Glutamatergic neuron (in vitro differentiated cells): ENCODE results near the gene TTC13. TPM values are rescaled to one million over a fixed set of nuclear protein-coding genes. Genes with fewer than 3 reads are reported as not detected.

Experiments
- DNase-seq: peaks from one replicate; pipeline ENCODE4 v3.0.0; 2022
- H3K27ac Mint-ChIP-seq: one replicate; pipeline ENCODE4 v1.8.0; 2020; ENCODE audit warnings: mild to moderate bottlenecking, mixed read lengths, inconsistent platforms; ENCODE audit not compliant: unreplicated experiment
- H3K27me3 Mint-ChIP-seq: one replicate; pipeline ENCODE4 v1.8.0; 2020; ENCODE audit warnings: mild to moderate bottlenecking, moderate library complexity, mixed read lengths, inconsistent platforms; ENCODE audit not compliant: unreplicated experiment
- H3K36me3 Mint-ChIP-seq: one replicate; pipeline ENCODE4 v1.8.0; 2020; ENCODE audit warnings: mild to moderate bottlenecking, mixed read lengths, inconsistent platforms; ENCODE audit not compliant: unreplicated experiment
- H3K4me1 Mint-ChIP-seq: one replicate; pipeline ENCODE4 v1.8.0; 2020; ENCODE audit warnings: mild to moderate bottlenecking, low read depth, mixed read lengths, inconsistent platforms; ENCODE audit not compliant: unreplicated experiment
- H3K4me3 Mint-ChIP-seq: one replicate; pipeline ENCODE4 v1.8.0; 2020; ENCODE audit warnings: mild to moderate bottlenecking, mixed read lengths, inconsistent platforms; ENCODE audit not compliant: unreplicated experiment
- H3K9me3 Mint-ChIP-seq: one replicate; pipeline ENCODE4 v1.8.0; 2020; ENCODE audit warnings: mild to moderate bottlenecking, moderate library complexity, mixed read lengths, inconsistent platforms; ENCODE audit not compliant: unreplicated experiment
- CTCF ChIP-seq: fragments of 200-600 bp; sonication (generic); IDR thresholded peaks from one replicate; pipeline ENCODE4 v1.5.0; 2021; ENCODE audit not compliant: partially characterized antibody, unreplicated experiment
- total RNA-seq: library from RNA; stranded (reverse); fragmentation: NEBNext Ultra II Directional; extraction: Animal tissue kit (Norgen Biotek cat#: 25700); gene quantifications from one replicate; pipeline ENCODE4 v1.2.1, GENCODE V29; 2021; ENCODE audit not compliant: unreplicated experiment

The TTC13 gene
- total RNA-seq, 1 donor from 2014 or later: 25.1 TPM

GRCh38 chr1:230957580-230957989, 21.1 kb downstream of the TTC13 start:
- Mint-ChIP-seq H3K9me3 (no peaks in the 10 kb centered on the region), H3K27me3 (no peaks in the 10 kb centered on the region)

GRCh38 chr1:230950404-230950803, 28.3 kb downstream of the TTC13 start:
- Mint-ChIP-seq H3K4me3 (no peak overlapping the region), H3K36me3 (no peaks in the 10 kb centered on the region), H3K27me3 (no peaks in the 10 kb centered on the region), H3K4me1 (no peaks in the 10 kb centered on the region), H3K27ac (no peak overlapping the region), H3K9me3 (no peaks in the 10 kb centered on the region)
- no peak for DNase-seq
- no peak for TF ChIP-seq CTCF

More at GRCh38 chr1:230957580-230957989, 21.1 kb downstream of the TTC13 start:
- no peak overlapping the region for H3K27ac Mint-ChIP-seq
- H3K36me3 Mint-ChIP-seq: no peaks in the 10 kb centered on the region
- no peak for TF ChIP-seq CTCF
- no peaks in the 10 kb centered on the region for H3K4me1 Mint-ChIP-seq
- DNase-seq: no peak
- no peak overlapping the region for H3K4me3 Mint-ChIP-seq

- Mint-ChIP-seq H3K9me3 (no peaks in the 10 kb centered on the region), H3K27me3 (no peaks in the 10 kb centered on the region), H3K4me1 (no peaks in the 10 kb centered on the region), H3K27ac (no peak overlapping the region), H3K4me3 (no peak overlapping the region), H3K36me3 (no peaks in the 10 kb centered on the region)
- no peak for TF ChIP-seq CTCF
- DNase-seq: no peak
Observed at GRCh38 chr1:230948903-230949302, 29.8 kb downstream of the TTC13 start.

- Mint-ChIP-seq H3K27me3 (no peaks in the 10 kb centered on the region), H3K9me3 (no peaks in the 10 kb centered on the region), H3K4me1 (no peaks in the 10 kb centered on the region), H3K36me3 (no peaks in the 10 kb centered on the region), H3K27ac (no peak overlapping the region), H3K4me3 (no peak overlapping the region)
- DNase-seq: no peak
- TF ChIP-seq CTCF: no peak
Observed at GRCh38 chr1:230948301-230948700, 30.4 kb downstream of the TTC13 start.

- no peaks in the 10 kb centered on the region for H3K9me3 Mint-ChIP-seq
- H3K36me3 Mint-ChIP-seq: peaks cover 4% of the 10 kb centered on the region
- DNase-seq: no peak
- H3K27me3 Mint-ChIP-seq: peaks cover 2% of the 10 kb centered on the region
- no peak overlapping the region for H3K27ac Mint-ChIP-seq
- TF ChIP-seq CTCF: no peak
- no peaks in the 10 kb centered on the region for H3K4me1 Mint-ChIP-seq
- no peak overlapping the region for H3K4me3 Mint-ChIP-seq
Observed at GRCh38 chr1:230943048-230943593, 35.5 kb downstream of the TTC13 start.
